ENCODE results near the gene EHBP1.

DNA sequence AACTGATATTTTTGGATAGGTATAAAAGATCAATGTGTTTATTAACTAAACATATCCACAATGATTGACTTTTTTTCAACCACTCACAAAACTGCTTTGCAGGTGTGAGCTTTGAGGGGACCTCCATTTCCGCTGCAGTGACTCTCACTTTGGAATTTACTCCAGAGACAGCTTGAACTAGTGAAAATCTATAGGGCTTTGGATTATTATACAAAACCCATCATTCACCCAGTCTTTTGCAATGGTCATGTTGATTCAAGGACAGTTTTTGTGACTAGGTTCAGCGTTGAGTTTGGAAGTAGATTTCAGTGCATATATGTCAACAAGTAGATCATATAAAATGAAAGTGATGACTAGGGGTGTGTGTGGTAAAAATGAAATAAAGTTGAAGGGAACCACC, 87.7 kb downstream of the EHBP1 start:
- TF ChIP-seq, protein P1, sequence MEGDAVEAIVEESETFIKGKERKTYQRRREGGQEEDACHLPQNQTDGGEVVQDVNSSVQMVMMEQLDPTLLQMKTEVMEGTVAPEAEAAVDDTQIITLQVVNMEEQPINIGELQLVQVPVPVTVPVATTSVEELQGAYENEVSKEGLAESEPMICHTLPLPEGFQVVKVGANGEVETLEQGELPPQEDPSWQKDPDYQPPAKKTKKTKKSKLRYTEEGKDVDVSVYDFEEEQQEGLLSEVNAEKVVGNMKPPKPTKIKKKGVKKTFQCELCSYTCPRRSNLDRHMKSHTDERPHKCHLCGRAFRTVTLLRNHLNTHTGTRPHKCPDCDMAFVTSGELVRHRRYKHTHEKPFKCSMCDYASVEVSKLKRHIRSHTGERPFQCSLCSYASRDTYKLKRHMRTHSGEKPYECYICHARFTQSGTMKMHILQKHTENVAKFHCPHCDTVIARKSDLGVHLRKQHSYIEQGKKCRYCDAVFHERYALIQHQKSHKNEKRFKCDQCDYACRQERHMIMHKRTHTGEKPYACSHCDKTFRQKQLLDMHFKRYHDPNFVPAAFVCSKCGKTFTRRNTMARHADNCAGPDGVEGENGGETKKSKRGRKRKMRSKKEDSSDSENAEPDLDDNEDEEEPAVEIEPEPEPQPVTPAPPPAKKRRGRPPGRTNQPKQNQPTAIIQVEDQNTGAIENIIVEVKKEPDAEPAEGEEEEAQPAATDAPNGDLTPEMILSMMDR (IDR thresholded peaks at IDR 0.05): no peak
- TF ChIP-seq POLR2AphosphoS5 (IDR thresholded peaks at IDR 0.05): no peak
- TF ChIP-seq POLR2A (IDR thresholded peaks at IDR 0.05): no peak
